ENCODE results near the gene ZFAND2A.
"Not testable (repeated sequence)": the region's sequence is repeated elsewhere in the genome, so short reads cannot be mapped to it uniquely, and the experiment has no call there.

ZFAND2A gene

GRCh38 chr7:1159231-1159630 is 765 bp downstream of the ZFAND2A start:
- Histone ChIP-seq H3K36me3 (ENCODE audit: control insufficient read depth in 2 of 2, insufficient read depth in 1 of 2, low read length in 2 of 2) (peaks cover 16 to 51% of the 10 kb centered on the region in 2 experiments; a peak in 2 of 3 replicates), H3K4me3 (ENCODE audit: low read depth, low read length) (peak overlapping the region; percentile 69), H3K27ac (ENCODE audit: extremely low read depth, low read depth, low read length) (peak overlapping the region; percentile 16; the same call in 1 of the 2 replicates)
- not testable (repeated sequence) for H3K4me1 ChIP-seq (ENCODE audit: control insufficient read depth, insufficient read depth, low read length); H3K9me3 ChIP-seq (ENCODE audit: control insufficient read depth, insufficient read depth, low read depth, low read length)
- POLR2A ChIA-PET: interaction anchor here (0.9 to 1.9 kb wide), 2 partner anchors 11 to 20 kb away, joined by 3 to 11 read pairs; no protein-coding TSS in a partner anchor
- TF ChIP-seq GLIS1 (tag by site-specific recombination; IDR thresholded peaks at IDR 0.05): peak; percentile 48
- CTCF ChIA-PET: interaction anchor here (0.7 to 3.3 kb wide), 4 partner anchors 17 to 24 kb away, joined by 3 to 13 read pairs (median 7); no protein-coding TSS in a partner anchor

- peak overlapping the region; percentile 69 for H3K4me3 ChIP-seq (ENCODE audit: low read depth, low read length)
- no peak for TF ChIP-seq AEBP2 (tag by site-specific recombination; IDR thresholded peaks at IDR 0.05; ENCODE audit: borderline replicate concordance)
- no peak for TF ChIP-seq ZNF302 (tag by site-specific recombination; IDR thresholded peaks at IDR 0.05; ENCODE audit: low read depth)
- TF ChIP-seq ZNF335 (tag by site-specific recombination; conservative IDR thresholded peaks at IDR 0.05): peak; percentile 55
- TF ChIP-seq, protein P1, sequence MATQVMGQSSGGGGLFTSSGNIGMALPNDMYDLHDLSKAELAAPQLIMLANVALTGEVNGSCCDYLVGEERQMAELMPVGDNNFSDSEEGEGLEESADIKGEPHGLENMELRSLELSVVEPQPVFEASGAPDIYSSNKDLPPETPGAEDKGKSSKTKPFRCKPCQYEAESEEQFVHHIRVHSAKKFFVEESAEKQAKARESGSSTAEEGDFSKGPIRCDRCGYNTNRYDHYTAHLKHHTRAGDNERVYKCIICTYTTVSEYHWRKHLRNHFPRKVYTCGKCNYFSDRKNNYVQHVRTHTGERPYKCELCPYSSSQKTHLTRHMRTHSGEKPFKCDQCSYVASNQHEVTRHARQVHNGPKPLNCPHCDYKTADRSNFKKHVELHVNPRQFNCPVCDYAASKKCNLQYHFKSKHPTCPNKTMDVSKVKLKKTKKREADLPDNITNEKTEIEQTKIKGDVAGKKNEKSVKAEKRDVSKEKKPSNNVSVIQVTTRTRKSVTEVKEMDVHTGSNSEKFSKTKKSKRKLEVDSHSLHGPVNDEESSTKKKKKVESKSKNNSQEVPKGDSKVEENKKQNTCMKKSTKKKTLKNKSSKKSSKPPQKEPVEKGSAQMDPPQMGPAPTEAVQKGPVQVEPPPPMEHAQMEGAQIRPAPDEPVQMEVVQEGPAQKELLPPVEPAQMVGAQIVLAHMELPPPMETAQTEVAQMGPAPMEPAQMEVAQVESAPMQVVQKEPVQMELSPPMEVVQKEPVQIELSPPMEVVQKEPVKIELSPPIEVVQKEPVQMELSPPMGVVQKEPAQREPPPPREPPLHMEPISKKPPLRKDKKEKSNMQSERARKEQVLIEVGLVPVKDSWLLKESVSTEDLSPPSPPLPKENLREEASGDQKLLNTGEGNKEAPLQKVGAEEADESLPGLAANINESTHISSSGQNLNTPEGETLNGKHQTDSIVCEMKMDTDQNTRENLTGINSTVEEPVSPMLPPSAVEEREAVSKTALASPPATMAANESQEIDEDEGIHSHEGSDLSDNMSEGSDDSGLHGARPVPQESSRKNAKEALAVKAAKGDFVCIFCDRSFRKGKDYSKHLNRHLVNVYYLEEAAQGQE (tag by site-specific recombination; IDR thresholded peaks at IDR 0.05): no peak
- no peak for TF ChIP-seq ZNF184 (tag by site-specific recombination; IDR thresholded peaks at IDR 0.05)
- TF ChIP-seq ZFP41 (tag by site-specific recombination; IDR thresholded peaks at IDR 0.05; ENCODE audit: borderline replicate concordance): no peak
- TF ChIP-seq ZNF24 (tag by site-specific recombination; IDR thresholded peaks at IDR 0.05): no peak
- TF ChIP-seq OVOL3 (tag by site-specific recombination; IDR thresholded peaks at IDR 0.05): no peak
- no peak for TF ChIP-seq ZBTB48 (tag by site-specific recombination; IDR thresholded peaks at IDR 0.05)
- TF ChIP-seq KLF8 (tag by site-specific recombination; IDR thresholded peaks at IDR 0.05): no peak
- TF ChIP-seq ZNF398 (tag by site-specific recombination; IDR thresholded peaks at IDR 0.05): no peak
- TF ChIP-seq PRDM1 (tag by site-specific recombination; IDR thresholded peaks at IDR 0.05): peak; percentile 25; the same call in 1 of the 2 replicates
- no peak for TF ChIP-seq ZNF837 (tag by site-specific recombination; IDR thresholded peaks at IDR 0.05)
- TF ChIP-seq ZNF521 (tag by site-specific recombination; IDR thresholded peaks at IDR 0.05): no peak
- TF ChIP-seq GLIS1 (tag by site-specific recombination; IDR thresholded peaks at IDR 0.05): peak; percentile 55; the same call in 1 of the 2 replicates
- TF ChIP-seq ZNF664 (tag by site-specific recombination; IDR thresholded peaks at IDR 0.05): no peak
- no peak for TF ChIP-seq ZBTB17 (tag by site-specific recombination; IDR thresholded peaks at IDR 0.05)
- no peak for TF ChIP-seq ZNF155 (tag by site-specific recombination; IDR thresholded peaks at IDR 0.05)
- TF ChIP-seq ZFP69B (tag by site-specific recombination; IDR thresholded peaks at IDR 0.05): no peak
- no peak for TF ChIP-seq ZNF621 (tag by site-specific recombination; IDR thresholded peaks at IDR 0.05)
These were observed 1.5 kb downstream of the ZFAND2A start for GRCh38 chr7:1158203-1159126.

More at GRCh38 chr7:1158203-1159126, 1.5 kb downstream of the ZFAND2A start:
- 0 out of 2 replicates have a peak, but pooled peaks cover 2% of the 10 kb centered on the region for H3K4me1 ChIP-seq (ENCODE audit: control insufficient read depth, insufficient read depth, low read length)
- peak overlapping the region; percentile 16; the same call in 1 of the 2 replicates for H3K27ac ChIP-seq (ENCODE audit: extremely low read depth, low read depth, low read length)
- peaks cover 16 to 57% of the 10 kb centered on the region in 2 experiments; a peak in 2 of 3 replicates for H3K36me3 ChIP-seq (ENCODE audit: control insufficient read depth in 2 of 2, insufficient read depth in 1 of 2, low read length in 2 of 2)
- no peaks in the 10 kb centered on the region for H3K9me3 ChIP-seq (ENCODE audit: control insufficient read depth, insufficient read depth, low read depth, low read length)
- ChIA-PET CTCF (interaction anchor here (0.7 to 2.1 kb wide), 6 partner anchors 19 to 166 kb away, joined by 3 to 11 read pairs (median 4); a partner anchor contains a TSS), POLR2A (interaction anchor here (0.9 kb wide), 1 partner anchor 20 kb away, joined by 3 read pairs; no protein-coding TSS in a partner anchor)
